ENCODE data around the gene PHF1. TPM values are rescaled to one million over a fixed set of nuclear protein-coding genes. Genes with fewer than 3 reads are reported as not detected.

Gene PHF1
- total RNA-seq, 2 donors from 2014 or later, result 51.8 to 69.8 TPM

DNA sequence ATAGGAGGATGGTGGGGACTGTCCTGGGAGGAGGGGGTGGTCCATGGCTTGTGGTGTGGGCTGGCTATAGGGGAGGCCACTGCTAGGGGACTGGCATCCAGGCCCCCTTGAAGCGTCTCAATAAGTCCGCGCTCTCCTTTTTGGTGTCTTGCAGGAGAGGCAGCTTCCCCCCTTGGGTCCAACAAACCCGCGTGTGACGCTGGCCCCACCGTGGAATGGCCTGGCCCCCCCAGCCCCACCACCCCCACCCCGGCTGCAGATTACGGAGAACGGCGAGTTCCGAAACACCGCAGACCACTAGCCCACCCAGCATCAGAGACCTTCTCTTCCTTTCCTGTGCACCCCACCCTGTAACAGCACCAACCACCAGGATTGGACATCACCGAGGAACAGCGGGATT is 40.8 kb downstream of the PHF1 start:
- H3K4me3 ChIP-seq, result no peak overlapping the region
- no peak overlapping the region for H3K27ac ChIP-seq
- peaks cover 12% of the 10 kb centered on the region for H3K36me3 ChIP-seq
- no peak for DNase-seq (ENCODE audit: low spot score)
- H3K9me3 ChIP-seq, result no peaks in the 10 kb centered on the region
- peaks cover 0 to 28% of the 10 kb centered on the region in 2 donors for H3K4me1 ChIP-seq
- no peaks in the 10 kb centered on the region for H3K27me3 ChIP-seq
- TF ChIP-seq, protein P1, sequence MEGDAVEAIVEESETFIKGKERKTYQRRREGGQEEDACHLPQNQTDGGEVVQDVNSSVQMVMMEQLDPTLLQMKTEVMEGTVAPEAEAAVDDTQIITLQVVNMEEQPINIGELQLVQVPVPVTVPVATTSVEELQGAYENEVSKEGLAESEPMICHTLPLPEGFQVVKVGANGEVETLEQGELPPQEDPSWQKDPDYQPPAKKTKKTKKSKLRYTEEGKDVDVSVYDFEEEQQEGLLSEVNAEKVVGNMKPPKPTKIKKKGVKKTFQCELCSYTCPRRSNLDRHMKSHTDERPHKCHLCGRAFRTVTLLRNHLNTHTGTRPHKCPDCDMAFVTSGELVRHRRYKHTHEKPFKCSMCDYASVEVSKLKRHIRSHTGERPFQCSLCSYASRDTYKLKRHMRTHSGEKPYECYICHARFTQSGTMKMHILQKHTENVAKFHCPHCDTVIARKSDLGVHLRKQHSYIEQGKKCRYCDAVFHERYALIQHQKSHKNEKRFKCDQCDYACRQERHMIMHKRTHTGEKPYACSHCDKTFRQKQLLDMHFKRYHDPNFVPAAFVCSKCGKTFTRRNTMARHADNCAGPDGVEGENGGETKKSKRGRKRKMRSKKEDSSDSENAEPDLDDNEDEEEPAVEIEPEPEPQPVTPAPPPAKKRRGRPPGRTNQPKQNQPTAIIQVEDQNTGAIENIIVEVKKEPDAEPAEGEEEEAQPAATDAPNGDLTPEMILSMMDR (IDR thresholded peaks at IDR 0.05), result no peak

DNA sequence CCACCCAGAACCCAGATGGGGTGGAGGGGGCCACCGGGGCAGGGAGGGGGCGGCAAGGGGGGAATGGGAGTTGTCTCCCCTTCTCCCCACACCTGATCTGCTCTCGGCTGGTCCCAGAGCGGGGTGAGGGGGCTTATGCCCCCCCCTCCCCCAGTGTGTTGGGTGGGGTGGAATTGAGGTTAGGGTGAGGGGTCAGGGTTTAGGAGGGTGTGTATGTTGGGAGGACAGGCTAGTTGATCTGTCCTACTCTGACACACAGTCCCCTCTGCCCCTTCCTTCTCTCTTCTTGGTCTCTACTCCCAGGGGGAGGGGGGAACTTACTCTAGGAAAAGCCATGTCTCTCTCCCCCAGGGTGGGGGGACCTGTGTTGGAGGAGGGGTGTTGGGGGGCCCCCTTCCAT is 41.7 kb downstream of the PHF1 start:
- Histone ChIP-seq H3K4me1 (peaks cover 0 to 28% of the 10 kb centered on the region in 2 donors), H3K36me3 (peaks cover 13% of the 10 kb centered on the region), H3K27me3 (no peaks in the 10 kb centered on the region), H3K27ac (no peak overlapping the region), H3K4me3 (no peak overlapping the region), H3K9me3 (no peaks in the 10 kb centered on the region)
- TF ChIP-seq, protein P1 (IDR thresholded peaks at IDR 0.05), result no peak
- no peak for DNase-seq (ENCODE audit: low spot score)

DNA sequence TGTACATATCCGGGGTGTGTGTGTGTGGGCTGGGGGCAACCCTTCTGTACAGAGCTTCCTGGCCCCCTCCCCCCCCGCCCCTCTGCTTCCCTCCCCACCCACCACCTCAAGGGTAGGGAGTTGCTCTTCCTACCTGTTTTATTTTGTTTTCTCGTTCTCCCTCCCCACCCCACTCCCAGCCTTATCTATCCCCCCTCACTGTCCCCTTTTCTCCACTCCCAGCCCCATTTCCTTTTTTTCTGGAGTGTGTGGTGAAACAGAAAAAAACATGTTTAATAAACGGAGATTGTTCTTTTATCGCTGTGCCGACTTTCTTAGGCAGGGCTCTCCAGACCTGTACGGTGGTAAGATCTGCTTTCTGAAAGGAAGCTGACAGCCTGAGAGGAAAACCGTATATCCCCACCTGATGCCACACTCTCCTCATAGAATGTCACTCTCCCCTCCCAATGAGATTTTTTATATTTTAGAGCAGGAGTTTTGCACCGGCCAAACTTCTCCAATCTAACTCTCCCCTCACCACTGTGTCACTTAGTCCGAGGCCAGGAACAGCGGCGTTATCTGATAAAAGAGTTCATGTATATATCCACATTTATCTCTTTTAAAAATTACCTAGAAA is 42.7 kb downstream of the PHF1 start:
- peak overlapping the region; percentile 83 to 84 for H3K27ac ChIP-seq
- H3K4me3 ChIP-seq, result peak overlapping the region; percentile 81 to 89
- no peaks in the 10 kb centered on the region for H3K9me3 ChIP-seq
- TF ChIP-seq, protein P1 (IDR thresholded peaks at IDR 0.05), result no peak
- H3K27me3 ChIP-seq, result no peaks in the 10 kb centered on the region
- peaks cover 13% of the 10 kb centered on the region for H3K36me3 ChIP-seq
- DNase-seq (ENCODE audit: low spot score), result peak; percentile 50
- H3K4me1 ChIP-seq, result peaks cover 0 to 28% of the 10 kb centered on the region in 2 donors

DNA sequence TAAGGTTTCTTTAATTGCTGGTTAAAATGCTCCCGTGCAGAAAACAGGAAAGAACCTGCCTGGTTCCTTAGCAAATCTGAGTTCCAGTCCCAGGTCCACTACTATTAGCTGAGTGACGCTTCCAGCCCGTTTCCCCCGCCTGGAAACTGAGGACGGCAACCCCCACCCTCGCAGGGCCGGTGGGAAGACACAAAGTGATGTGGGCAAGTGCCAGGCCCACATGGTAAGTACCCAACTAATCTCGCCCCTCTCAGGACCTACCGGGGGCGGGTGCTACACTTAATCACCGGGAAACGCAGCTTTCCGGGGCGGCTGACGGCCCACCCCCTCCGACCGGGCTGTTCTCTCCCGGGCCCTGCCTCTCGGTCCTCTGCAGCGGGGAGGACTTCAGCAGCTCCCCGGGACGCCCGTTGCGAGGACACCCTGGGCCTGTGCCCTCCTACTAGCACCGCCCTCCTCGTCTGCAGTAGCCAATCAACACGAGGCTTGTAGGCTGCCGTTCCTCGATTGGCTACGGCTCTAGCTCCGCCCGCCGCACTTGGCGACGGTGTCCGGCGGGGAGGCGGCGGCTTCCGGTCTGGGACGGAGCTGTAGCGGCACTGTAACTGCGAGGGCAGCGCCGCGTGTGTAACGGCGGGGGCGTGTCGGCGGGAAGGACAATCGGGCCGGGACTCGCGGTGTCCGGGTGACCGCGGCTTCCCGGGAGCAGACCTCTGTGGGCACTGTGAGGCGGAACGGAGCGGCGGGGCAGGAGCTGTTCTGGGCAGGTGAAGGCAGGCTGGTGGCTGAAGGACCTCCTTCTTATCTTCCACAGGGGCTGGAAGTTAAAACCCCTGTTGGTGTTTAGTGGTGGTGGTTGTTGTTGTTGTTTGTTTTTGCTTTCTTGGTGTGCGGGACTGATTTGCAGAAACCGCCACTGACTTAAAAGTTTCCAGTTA is 43.5 kb downstream of the PHF1 start, which contains the start of gene ZBTB9:
ZBTB9 (plus strand) TSS at position 568 of the 938 bp plus-strand sequence. CDS start 525 bp downstream, outside the sequence.
- Histone ChIP-seq H3K9me3 (no peaks in the 10 kb centered on the region), H3K36me3 (peaks cover 13% of the 10 kb centered on the region), H3K27ac (peak within 1 kb of the TSS; percentile 83 to 84), H3K4me1 (peaks cover 0 to 28% of the 10 kb centered on the region in 2 donors), H3K27me3 (no peaks in the 10 kb centered on the region), H3K4me3 (peak within 1 kb of the TSS; percentile 81 to 89)
- DNase-seq (ENCODE audit: low spot score), result peak; percentile 98
- TF ChIP-seq, protein P1 (IDR thresholded peaks at IDR 0.05), result peak in 1 of 2 donors; percentile 23

DNA sequence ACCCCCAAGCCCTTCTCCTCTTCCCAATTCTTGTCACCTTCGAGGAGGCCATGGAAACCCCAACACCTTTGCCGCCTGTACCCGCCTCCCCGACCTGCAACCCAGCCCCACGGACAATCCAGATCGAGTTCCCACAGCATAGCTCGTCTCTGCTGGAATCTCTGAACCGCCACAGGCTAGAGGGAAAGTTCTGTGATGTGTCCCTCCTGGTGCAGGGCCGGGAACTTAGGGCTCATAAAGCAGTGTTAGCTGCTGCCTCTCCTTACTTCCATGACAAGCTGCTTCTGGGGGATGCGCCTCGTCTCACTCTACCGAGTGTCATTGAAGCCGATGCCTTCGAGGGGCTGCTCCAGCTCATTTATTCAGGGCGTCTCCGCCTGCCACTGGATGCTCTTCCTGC is 44.2 kb downstream of the PHF1 start:
- Histone ChIP-seq H3K27me3 (no peaks in the 10 kb centered on the region), H3K36me3 (peaks cover 13% of the 10 kb centered on the region), H3K4me3 (peak overlapping the region; percentile 81 to 89), H3K4me1 (peaks cover 0 to 28% of the 10 kb centered on the region in 2 donors), H3K9me3 (no peaks in the 10 kb centered on the region), H3K27ac (peak overlapping the region; percentile 83 to 84)
- DNase-seq (ENCODE audit: low spot score), result peak; percentile 58
- TF ChIP-seq, protein P1 (IDR thresholded peaks at IDR 0.05), result no peak
